H1 (cell line): ENCODE measurements around the gene GLRB. TPM values are rescaled to one million over a fixed set of nuclear protein-coding genes. Genes with fewer than 3 reads are reported as not detected.

Source experiments
- CTBP2 ChIP-seq: IDR thresholded peaks from 2 replicates; pipeline ENCODE4 v1.7.0; 2011; ENCODE audit warnings: borderline replicate concordance, mild to moderate bottlenecking, moderate library complexity, mixed read lengths, low read length; ENCODE audit not compliant: insufficient read depth, insufficient read length
- RBBP5 ChIP-seq: IDR thresholded peaks from 2 replicates; pipeline ENCODE4 v1.7.1; 2012; ENCODE audit warnings: low read depth, mild to moderate bottlenecking, inconsistent platforms, low read length, moderate library complexity, borderline replicate concordance
- TAF7 ChIP-seq: optimal IDR thresholded peaks from 2 replicates; pipeline ENCODE3; 2011; ENCODE audit warnings: low read depth, mild to moderate bottlenecking, inconsistent platforms, low read length, moderate library complexity, borderline replicate concordance
- TEAD4 ChIP-seq: IDR thresholded peaks from 2 replicates; pipeline ENCODE4 v1.6.1; 2012; ENCODE audit warnings: low read depth, low read length, inconsistent platforms, mixed read lengths
- polyA plus RNA-seq, 7 experiments: library from polyadenylated mRNA; depleted of rRNA in 3 of 7; stranded (reverse) in 5 of 7; unstranded in 2 of 7; fragments of >200 nt in 5 of 7; fragments of 200-250 nt in 2 of 7; gene quantifications; 1 replicate in 5 of 7; 2 replicates in 1 of 7; 4 replicates in 1 of 7; pipeline versions ENCODE4 v1.2.1 to v1.2.3, GENCODE V29; 2011 to 2013; ENCODE audit warnings: missing spikeins in 2 of 7, mixed read lengths in 2 of 7
- total RNA-seq: library from RNA; stranded (reverse); fragmentation: NEBNext Ultra II Directional; extraction: Animal tissue kit (Norgen Biotek cat#: 25700); gene quantifications from 2 replicates; pipeline ENCODE4 v1.2.1, GENCODE V29; 2021

GLRB gene
- total and polyA plus RNA-seq, 2 of the 8 experiments (the other 6 are each of a cell fraction or from before 2014, with no cell fraction given): 0.33 to 1.1 TPM

DNA sequence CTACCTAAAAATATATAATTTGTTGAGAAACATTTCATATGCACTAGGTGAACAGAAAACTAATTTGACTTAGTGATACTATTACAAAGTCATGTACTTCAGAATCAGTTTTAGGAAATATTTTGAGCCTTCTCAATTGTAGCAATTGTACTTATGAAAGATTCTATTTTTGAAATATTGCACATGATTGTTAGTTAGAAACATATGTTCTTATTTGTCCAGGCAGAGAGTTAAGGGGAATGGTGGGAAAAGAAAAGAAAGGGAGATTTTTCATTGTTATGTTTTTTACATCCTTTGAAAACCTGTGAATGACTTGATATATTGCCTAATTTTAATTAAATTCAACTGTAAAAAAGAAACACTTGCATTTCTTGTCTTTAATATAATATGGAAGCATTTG lies 66.0 kb downstream of the GLRB start (continued):
- TF ChIP-seq CTBP2 (no peak), TEAD4 (no peak), RBBP5 (no peak), TAF7 (no peak)
